ENCODE results near the gene MIDN.
A peak's percentile ranks its signal among the peaks of the same experiment; 100 is the strongest.

The MIDN gene

DNA sequence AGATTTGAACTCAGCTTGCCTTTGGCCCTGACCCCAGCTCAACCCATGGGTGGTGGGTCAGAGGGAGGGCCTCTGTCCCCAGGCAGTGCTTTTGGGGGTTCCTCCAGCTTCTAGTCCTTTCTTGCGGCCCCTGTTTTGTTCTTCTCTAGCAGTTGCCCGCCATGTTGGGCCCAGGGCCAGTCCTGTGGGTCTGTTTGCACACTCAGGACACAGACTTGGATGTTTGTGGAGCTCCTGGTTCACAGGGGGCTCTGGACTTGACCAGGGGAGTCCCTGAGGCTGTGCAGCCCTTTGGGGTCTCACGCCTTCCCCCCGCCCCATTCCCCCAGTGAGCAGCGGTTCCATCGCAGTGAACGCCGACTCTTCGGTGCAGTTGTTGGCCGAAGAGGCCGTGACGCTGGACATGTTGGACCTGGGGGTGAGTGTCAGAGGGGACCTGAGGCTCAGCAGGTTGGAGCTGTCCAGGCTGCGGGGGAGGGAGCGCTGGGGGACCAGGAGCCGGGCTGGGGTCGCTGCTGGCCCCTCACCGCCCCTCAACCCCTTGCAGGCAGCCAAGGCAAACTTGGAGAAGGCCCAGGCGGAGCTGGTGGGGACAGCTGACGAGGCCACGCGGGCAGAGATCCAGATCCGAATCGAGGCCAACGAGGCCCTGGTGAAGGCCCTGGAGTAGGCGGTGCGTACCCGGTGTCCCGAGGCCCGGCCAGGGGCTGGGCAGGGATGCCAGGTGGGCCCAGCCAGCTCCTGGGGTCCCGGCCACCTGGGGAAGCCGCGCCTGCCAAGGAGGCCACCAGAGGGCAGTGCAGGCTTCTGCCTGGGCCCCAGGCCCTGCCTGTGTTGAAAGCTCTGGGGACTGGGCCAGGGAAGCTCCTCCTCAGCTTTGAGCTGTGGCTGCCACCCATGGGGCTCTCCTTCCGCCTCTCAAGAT is 4.4 kb upstream of the MIDN start (continued):
- TF ChIP-seq, protein P1, sequence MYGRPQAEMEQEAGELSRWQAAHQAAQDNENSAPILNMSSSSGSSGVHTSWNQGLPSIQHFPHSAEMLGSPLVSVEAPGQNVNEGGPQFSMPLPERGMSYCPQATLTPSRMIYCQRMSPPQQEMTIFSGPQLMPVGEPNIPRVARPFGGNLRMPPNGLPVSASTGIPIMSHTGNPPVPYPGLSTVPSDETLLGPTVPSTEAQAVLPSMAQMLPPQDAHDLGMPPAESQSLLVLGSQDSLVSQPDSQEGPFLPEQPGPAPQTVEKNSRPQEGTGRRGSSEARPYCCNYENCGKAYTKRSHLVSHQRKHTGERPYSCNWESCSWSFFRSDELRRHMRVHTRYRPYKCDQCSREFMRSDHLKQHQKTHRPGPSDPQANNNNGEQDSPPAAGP (tag by site-specific recombination; IDR thresholded peaks at IDR 0.05) = peak; percentile 65; the same call in 1 of the 2 replicates
- TF ChIP-seq ZNF184 (tag by site-specific recombination; IDR thresholded peaks at IDR 0.05) (no peak), ZFP41 (tag by site-specific recombination; IDR thresholded peaks at IDR 0.05; ENCODE audit: borderline replicate concordance) (no peak), ZNF610 (tag by site-specific recombination; IDR thresholded peaks at IDR 0.05; ENCODE audit: borderline replicate concordance) (no peak), PRDM1 (tag by site-specific recombination; IDR thresholded peaks at IDR 0.05) (no peak), ZNF830 (tag by site-specific recombination; IDR thresholded peaks at IDR 0.05; ENCODE audit: low read depth) (no peak), ELK4 (IDR thresholded peaks at IDR 0.05; ENCODE audit: borderline replicate concordance, low read depth, low read length) (no peak), ZNF580 (tag by site-specific recombination; IDR thresholded peaks at IDR 0.05) (no peak), ZNF76 (tag by site-specific recombination; IDR thresholded peaks at IDR 0.05; ENCODE audit: borderline replicate concordance, low read depth) (no peak), ZNF132 (tag by site-specific recombination; IDR thresholded peaks at IDR 0.05; ENCODE audit: borderline replicate concordance) (no peak), ZNF133 (tag by site-specific recombination; IDR thresholded peaks at IDR 0.05) (no peak), ZNF19 (tag by site-specific recombination; IDR thresholded peaks at IDR 0.05; ENCODE audit: low read depth) (no peak), IKZF3 (tag by site-specific recombination; IDR thresholded peaks at IDR 0.05) (peak; percentile 55; the same call in 1 of the 2 replicates), ZNF600 (tag by site-specific recombination; IDR thresholded peaks at IDR 0.05) (peak; percentile 27; the same call in 1 of the 2 replicates), ZNF571 (tag by site-specific recombination; IDR thresholded peaks at IDR 0.05) (no peak), SP7 (tag by site-specific recombination; IDR thresholded peaks at IDR 0.05) (peak; percentile 35), ZNF112 (tag by site-specific recombination; IDR thresholded peaks at IDR 0.05) (no peak), ZNF521 (tag by site-specific recombination; IDR thresholded peaks at IDR 0.05) (no peak), ZNF664 (tag by site-specific recombination; IDR thresholded peaks at IDR 0.05) (no peak), ZNF23 (tag by site-specific recombination; IDR thresholded peaks at IDR 0.05; ENCODE audit: borderline replicate concordance) (no peak), ZNF549 (tag by site-specific recombination; IDR thresholded peaks at IDR 0.05) (no peak), ZNF280D (tag by site-specific recombination; IDR thresholded peaks at IDR 0.05) (no peak), GLI4 (tag by site-specific recombination; IDR thresholded peaks at IDR 0.05) (no peak), ZNF654 (tag by site-specific recombination; IDR thresholded peaks at IDR 0.05; ENCODE audit: low read depth) (peak; percentile 72)
- TF ChIP-seq, protein P2, sequence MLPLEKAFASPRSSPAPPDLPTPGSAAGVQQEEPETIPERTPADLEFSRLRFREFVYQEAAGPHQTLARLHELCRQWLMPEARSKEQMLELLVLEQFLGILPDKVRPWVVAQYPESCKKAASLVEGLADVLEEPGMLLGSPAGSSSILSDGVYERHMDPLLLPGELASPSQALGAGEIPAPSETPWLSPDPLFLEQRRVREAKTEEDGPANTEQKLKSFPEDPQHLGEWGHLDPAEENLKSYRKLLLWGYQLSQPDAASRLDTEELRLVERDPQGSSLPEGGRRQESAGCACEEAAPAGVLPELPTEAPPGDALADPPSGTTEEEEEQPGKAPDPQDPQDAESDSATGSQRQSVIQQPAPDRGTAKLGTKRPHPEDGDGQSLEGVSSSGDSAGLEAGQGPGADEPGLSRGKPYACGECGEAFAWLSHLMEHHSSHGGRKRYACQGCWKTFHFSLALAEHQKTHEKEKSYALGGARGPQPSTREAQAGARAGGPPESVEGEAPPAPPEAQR (tag by site-specific recombination; IDR thresholded peaks at IDR 0.05) = no peak
- TF ChIP-seq, protein P3, sequence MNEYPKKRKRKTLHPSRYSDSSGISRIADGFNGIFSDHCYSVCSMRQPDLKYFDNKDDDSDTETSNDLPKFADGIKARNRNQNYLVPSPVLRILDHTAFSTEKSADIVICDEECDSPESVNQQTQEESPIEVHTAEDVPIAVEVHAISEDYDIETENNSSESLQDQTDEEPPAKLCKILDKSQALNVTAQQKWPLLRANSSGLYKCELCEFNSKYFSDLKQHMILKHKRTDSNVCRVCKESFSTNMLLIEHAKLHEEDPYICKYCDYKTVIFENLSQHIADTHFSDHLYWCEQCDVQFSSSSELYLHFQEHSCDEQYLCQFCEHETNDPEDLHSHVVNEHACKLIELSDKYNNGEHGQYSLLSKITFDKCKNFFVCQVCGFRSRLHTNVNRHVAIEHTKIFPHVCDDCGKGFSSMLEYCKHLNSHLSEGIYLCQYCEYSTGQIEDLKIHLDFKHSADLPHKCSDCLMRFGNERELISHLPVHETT (tag by site-specific recombination; IDR thresholded peaks at IDR 0.05) = no peak
- TF ChIP-seq, protein P4, sequence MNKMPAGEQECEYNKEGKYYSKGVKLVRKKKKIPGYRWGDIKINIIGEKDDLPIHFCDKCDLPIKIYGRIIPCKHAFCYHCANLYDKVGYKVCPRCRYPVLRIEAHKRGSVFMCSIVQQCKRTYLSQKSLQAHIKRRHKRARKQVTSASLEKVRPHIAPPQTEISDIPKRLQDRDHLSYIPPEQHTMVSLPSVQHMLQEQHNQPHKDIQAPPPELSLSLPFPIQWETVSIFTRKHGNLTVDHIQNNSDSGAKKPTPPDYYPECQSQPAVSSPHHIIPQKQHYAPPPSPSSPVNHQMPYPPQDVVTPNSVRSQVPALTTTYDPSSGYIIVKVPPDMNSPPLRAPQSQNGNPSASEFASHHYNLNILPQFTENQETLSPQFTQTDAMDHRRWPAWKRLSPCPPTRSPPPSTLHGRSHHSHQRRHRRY (tag by site-specific recombination; IDR thresholded peaks at IDR 0.05) = no peak
- TF ChIP-seq, protein P5, sequence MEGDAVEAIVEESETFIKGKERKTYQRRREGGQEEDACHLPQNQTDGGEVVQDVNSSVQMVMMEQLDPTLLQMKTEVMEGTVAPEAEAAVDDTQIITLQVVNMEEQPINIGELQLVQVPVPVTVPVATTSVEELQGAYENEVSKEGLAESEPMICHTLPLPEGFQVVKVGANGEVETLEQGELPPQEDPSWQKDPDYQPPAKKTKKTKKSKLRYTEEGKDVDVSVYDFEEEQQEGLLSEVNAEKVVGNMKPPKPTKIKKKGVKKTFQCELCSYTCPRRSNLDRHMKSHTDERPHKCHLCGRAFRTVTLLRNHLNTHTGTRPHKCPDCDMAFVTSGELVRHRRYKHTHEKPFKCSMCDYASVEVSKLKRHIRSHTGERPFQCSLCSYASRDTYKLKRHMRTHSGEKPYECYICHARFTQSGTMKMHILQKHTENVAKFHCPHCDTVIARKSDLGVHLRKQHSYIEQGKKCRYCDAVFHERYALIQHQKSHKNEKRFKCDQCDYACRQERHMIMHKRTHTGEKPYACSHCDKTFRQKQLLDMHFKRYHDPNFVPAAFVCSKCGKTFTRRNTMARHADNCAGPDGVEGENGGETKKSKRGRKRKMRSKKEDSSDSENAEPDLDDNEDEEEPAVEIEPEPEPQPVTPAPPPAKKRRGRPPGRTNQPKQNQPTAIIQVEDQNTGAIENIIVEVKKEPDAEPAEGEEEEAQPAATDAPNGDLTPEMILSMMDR (tag by site-specific recombination; IDR thresholded peaks at IDR 0.05) = peak; percentile 95
